Testis (tissue), 2 donors: ENCODE measurements around the gene WBP2.

Source experiments
- POLR2A ChIP-seq: fragments of 450-650 bp; IDR thresholded peaks from one replicate; pipeline ENCODE4 v1.6.1; 2017; ENCODE audit warnings: antibody characterized with exemption, mild to moderate bottlenecking, moderate library complexity
- TF ChIP-seq, protein P1 (sequence below), 3 experiments: fragments of 450-650 bp in 2 of 3; fragments of 200-600 bp in 1 of 3; sonication (generic) in 1 of 3; IDR thresholded peaks; one replicate each; pipeline ENCODE4 v1.5.1; 2016 to 2019; ENCODE audit warnings: antibody characterized with exemption in 3 of 3, mild to moderate bottlenecking in 2 of 3, moderate library complexity in 1 of 3

DNA sequence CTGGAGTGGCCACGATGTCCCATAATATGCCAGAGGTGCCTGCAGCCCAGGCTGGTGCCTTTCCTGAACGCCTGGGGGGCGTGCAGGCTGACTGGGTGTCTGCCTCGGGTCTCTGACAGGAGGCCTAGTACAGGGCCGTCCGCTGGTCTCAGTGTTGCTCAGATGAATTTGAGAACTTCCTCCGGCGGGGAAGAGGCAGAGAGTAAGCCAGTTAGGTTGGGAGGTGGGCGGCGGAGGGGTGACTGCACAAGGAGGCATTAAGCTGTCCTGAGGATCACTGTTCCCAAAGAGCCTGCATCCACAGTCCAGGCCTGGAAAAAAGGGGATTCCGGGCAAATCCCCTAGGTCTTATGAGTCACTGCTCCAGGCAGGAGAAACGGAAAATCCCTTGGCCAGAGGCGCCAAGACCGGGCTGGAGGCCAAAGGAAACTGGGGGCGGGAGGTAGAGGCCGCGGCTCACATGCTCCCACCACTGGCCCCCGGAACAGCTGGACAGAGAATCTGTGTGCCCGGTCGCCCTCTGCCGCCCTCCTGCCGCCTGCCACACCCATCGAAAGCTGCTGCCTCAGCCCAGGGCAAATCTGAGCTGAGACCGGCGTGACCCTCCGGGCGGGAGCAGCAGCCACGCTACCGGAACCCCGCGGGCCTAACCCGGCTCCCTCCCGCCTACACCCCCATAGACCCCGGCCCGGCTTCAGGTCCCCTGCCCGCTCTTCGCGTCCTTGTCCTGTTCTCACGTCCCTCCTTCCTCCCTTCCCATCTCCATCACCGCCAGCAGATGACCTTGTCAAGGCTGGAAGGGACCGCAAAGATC is 22.0 kb upstream of the WBP2 start:
- no peak for TF ChIP-seq POLR2A
- TF ChIP-seq, protein P1, sequence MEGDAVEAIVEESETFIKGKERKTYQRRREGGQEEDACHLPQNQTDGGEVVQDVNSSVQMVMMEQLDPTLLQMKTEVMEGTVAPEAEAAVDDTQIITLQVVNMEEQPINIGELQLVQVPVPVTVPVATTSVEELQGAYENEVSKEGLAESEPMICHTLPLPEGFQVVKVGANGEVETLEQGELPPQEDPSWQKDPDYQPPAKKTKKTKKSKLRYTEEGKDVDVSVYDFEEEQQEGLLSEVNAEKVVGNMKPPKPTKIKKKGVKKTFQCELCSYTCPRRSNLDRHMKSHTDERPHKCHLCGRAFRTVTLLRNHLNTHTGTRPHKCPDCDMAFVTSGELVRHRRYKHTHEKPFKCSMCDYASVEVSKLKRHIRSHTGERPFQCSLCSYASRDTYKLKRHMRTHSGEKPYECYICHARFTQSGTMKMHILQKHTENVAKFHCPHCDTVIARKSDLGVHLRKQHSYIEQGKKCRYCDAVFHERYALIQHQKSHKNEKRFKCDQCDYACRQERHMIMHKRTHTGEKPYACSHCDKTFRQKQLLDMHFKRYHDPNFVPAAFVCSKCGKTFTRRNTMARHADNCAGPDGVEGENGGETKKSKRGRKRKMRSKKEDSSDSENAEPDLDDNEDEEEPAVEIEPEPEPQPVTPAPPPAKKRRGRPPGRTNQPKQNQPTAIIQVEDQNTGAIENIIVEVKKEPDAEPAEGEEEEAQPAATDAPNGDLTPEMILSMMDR (IDR thresholded peaks at IDR 0.05): peak in 1 of 3 experiments; percentile 2
